ENCODE data around the gene NUBPL. TPM values are rescaled to one million over a fixed set of nuclear protein-coding genes. Genes with fewer than 3 reads are reported as not detected.

The NUBPL gene, protein sequence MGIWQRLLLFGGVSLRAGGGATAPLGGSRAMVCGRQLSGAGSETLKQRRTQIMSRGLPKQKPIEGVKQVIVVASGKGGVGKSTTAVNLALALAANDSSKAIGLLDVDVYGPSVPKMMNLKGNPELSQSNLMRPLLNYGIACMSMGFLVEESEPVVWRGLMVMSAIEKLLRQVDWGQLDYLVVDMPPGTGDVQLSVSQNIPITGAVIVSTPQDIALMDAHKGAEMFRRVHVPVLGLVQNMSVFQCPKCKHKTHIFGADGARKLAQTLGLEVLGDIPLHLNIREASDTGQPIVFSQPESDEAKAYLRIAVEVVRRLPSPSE
- 4.4 and 4.6 TPM in 2 replicates for total RNA-seq (2014; rRNA removed; shearing (Covaris generic))

DNA sequence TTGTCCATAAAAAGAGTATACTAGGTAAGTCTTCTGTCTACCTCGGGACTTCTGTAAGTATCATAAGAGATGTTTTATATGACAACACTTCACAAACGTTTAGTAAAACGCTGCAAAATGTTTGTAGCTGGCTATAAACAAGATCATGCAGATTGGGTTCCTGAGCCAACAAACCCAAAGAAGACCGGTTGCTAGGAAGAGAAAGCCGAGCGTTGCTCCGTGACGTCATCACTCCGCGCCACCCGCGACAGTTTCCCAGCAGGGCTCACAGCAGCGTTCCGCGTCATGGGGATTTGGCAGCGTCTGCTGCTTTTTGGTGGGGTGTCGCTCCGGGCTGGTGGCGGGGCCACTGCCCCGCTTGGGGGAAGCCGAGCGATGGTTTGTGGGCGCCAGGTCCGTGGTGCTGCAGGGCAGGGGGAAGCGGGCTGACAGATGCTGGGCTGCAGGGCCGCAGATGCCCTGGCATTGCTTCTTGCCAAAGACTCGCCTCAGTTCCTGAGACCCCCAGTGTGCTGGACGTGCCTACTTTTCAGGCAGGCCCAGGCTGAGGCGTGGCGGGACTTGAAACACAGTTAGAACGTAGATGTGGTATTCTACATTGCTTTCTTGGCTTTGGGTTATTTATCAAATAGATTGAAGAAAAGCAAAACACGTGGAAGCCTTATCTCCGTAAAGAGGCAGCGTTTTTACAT, at the start of gene NUBPL:
Gene NUBPL, plus strand, starts transcription at position 250 of the 692 bp plus-strand sequence. Its CDS starts 36 bp downstream, at position 286.
- peak; percentile 92 for DNase-seq (ENCODE audit: low spot score)

DNA sequence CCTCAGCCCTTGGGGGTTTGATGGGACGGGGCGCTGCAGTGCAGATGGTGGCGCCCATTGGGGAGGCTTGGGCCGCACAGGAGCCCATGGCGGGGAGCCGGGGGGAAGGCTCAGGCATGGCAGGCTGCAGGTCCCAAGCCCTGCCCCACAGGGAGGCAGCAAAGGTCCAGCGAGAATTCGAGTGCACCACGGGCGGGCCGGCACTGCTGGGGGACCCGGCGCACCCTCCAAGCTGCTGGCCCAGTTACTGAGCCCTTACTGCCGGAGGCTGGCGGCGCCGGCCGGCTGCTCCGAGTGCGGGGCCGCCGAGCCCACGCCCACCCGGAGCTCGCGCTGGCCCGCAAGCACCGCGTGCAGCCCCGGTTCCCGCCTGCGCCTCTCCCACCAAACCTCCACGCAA, 34.1 kb upstream of the NUBPL start:
- no peak for DNase-seq (ENCODE audit: low spot score)

DNA sequence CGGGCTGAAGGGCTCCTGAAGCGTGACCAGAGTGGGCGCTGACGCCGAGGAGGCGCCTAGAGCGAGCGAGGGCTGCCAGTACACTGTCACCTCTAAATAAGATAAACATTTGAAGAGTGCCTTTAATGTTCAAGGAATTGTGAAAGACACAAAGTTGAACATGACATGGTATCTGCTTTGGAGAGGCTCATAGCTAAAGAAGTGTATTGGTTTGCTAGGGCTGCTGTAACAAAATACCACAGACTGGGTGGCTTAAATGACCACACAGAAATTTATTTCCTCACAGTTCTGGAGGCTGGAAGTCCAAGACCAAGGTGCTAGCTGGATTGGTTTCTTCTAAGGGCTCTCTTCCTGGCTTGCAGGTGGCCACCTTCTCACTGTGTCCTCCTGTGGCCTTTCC, 33.7 kb upstream of the NUBPL start:
- no peak for DNase-seq (ENCODE audit: low spot score)

DNA sequence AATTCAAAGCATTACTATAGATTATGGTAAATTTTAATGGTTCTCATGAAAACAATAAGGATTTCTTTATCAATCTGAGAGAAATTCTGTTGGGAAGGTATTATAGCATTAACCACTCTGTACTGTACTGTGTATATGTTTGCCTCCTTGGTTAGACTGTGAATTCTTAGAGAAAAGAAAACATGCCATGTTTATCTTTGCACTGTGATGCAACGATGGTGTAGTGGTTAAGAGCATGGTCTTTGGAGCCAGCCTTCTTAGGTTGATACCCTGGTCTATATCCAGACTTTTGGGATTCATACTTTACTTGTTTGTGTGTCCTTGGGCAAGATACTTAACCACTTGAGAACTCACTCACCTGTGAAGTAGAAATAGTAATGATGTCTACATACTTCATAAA, 32.2 kb upstream of the NUBPL start:
- no peak for DNase-seq (ENCODE audit: low spot score)

DNA sequence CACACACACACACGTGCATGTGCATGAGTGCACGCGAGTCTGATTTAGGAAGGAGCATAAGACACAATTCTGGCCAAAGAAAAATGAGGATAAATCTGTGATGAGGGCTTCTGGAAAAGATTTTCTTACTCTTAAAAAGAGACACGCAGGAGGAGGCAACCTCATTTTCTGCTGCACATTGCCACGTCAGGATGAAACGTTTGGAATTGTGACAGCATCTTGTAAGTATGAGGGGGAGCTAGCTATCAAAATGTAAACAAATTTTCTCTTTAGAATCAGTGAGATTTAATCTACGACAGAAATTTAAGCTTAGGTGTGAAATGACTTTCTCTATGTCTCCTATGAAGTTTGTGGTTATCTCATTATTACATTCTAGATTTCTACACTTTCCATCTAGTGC, 31.1 kb upstream of the NUBPL start:
- no peak for DNase-seq (ENCODE audit: low spot score)

DNA sequence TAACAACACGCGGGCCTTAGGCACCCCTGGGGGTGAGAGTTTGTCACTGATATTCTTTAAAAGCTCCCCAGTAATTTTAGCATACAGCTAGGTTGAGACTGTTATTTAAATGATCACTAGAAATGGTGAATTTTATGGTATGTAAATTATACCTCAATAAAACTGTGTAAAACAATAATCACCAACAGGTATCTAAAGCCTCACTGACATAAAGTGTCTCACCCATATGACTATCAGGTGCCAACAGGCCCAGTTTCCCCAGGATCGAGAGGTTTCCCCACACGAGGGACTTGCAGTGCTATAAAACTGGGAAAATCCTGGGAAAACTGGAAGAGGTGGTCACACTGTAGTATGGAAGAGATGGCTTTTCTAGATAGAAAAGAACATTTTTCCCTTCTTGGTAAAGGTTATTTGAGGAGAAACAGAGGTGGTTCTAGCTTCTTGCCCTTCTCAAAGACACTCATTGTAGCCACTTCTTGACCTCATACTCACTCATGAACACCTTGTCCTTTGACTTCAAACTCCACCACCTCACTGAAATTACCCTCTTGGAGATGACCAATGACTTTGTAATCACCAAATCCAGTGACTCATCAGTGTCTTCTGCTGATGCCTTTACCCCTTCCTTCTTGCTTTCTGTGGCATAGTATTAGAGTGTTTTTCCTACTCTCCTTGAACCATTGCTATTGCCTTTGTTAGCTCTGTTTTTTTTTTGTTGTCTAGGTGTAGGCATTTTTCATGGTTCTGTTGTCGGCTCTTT, 24.8 kb upstream of the NUBPL start:
- DNase-seq (ENCODE audit: low spot score), result no peak

DNA sequence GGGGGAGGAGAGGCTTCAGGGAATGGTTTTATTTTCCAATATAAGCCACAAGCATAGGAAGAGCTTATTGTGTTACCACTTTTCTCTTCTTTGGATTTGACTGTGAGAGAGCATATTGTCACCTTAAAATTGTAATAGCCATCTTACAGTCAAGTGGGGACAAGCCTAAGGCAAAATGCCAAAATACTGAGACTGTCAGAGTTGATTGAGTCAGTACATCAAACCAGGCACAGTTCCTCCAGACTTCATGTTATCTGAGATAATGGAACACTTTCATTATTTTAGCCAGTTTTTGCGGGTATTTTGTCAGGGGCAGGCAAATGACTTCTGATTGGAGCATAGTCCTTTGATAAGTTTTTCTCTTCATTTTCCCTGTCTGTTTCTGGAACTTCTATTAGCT, 19.5 kb upstream of the NUBPL start:
- DNase-seq (ENCODE audit: low spot score), result no peak

DNA sequence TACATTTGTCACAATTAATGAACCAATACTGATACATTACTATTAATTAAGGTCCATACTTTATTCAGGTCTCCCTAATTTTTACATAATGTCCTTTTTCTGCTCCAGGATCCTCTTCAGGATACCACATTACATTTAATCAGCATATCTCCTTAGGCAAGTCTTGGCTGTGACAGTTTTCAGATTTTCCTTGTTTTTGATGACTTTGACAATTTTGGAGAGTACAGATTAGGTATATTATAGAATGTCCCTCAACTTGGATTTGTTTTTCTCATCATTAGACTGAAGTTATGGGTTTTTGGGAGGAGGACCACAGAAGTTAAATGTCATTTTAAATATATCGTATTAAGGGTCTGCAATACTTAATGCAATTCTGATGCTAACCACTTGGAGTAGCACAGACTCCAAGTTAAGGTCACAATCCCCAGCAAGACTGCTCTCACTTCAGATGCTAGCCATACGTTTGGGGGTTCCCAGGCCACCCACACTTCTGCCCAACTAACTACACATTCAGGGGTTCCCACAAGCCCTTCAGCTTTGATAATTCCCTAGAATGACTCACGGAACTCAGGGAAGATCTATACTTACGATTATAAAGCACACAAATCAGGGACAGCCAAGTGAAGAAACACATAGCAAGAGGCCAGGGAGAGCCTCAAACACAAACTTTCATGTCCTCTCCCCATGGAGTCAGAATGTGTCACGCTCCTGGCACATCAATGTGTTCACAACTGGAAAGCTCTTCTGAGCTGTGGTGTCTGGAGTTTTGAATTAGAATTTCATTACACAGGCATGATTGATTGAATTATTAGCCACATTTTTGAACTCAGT, 17.0 kb upstream of the NUBPL start:
- no peak for DNase-seq (ENCODE audit: low spot score)

DNA sequence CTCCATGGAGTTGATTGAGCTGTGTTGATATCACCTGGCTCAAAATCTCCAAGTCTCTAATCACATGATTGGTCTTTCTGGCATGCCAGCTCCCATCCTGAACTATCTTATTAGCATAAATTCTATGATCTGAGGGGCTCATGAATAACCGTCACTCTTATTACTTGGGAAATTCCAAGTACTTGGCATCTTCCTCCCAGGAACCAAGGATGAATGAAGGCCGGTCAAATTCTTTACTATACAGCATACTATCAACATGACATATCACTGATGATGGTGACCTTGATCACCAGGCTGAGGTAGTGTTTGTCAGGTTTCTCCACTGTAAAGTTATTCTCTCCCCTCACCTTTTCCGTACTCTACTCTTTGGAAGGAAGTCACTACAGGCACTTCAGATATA, 16.4 kb upstream of the NUBPL start:
- DNase-seq (ENCODE audit: low spot score), result peak; percentile 6

DNA sequence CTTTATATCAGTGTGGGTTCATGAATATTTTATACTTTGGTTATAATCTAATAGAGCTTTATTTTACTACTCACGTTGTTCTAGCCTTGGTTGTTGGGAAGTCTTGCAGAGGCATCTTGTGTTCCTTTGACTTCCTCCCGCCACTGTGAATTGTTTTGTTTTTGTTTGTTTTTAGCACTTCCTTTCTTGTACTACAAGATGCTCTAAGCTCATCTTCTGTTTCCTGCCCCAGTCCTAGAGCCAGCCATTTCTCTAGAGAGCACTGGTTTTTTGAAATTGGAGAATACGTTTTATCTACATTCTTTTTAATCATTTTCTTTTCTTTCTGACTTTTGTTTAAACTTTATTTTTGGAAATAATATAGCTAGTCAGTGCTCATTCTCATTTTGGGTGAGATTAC, 15.9 kb upstream of the NUBPL start:
- DNase-seq (ENCODE audit: low spot score), result no peak

DNA sequence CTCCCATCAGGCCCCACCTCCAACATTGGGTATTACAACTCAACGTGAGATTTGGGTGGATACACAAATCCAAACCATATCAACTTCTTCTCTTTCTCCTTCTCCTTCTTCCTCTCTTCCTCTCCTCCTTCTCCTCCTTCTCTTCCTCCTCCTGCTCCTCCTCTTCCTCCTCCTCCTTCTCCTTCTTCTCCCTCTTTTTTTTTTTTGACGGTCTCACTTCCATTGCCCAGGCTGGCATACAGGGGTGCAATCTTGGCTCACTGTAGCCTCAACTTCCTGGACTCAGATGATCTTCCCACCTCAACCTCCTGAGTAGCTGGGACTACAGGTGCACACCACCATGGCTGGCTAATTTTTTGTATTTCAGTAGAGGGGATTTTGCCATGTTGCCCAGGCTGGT, 11.4 kb upstream of the NUBPL start:
- no peak for DNase-seq (ENCODE audit: low spot score)

DNA sequence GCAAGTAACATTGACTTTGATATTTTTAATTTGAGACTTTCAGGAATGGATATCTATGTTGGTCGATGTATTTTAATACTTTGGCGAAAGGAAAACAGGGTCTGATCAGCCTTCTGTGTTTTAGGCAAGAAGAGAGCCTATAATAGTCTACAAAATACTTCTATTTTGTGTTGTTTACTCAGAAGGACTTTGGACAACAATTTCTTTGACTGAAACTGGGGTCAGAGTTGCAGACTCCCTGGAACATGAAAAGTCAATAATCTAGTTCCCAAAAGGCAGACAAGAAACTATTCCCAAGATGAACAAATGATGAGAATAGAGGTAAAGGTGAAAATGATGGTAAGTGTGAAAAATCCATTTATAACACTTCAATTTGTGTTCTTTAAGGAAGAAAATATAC, 10.6 kb upstream of the NUBPL start:
- DNase-seq (ENCODE audit: low spot score), result no peak

DNA sequence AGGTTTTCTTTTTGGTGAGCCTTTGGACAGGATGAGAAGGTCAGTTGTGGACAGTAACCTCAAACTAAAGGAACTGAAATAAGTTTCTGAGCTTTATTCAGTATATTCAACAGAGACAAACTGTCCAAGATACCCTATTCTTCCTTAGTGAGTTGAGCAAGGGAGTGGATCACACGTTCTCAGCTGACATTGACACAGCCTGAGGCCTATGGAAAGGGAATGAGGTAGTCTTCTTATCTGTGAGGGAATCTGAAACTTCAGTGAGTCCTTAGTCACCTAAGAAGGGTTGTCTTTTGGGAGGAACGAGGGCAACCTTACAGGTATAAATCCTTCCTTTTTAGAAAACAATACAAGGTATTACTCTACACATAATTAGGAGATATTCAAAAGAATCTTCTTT, 5.0 kb upstream of the NUBPL start:
- DNase-seq (ENCODE audit: low spot score), result no peak

DNA sequence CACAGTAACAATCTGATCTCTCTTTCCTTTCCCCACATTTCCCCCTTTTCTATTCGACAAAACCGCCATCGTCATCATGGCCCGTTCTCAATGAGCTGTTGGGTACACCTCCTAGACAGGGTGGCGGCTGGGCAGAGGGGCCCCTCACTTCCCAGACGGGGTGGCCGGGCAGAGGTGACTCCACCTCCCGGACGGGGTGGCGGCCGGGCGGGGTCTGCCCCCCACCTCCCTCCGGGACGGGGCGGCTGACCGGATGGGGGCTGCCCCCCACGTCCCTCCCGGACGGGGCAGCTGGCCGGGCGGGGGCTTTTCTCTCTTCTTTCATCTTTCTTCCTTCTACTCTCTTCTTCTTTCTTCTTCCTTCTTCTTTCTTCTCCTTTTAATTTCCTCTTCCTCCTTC, 1.3 kb upstream of the NUBPL start:
- DNase-seq (ENCODE audit: low spot score), result no peak

DNA sequence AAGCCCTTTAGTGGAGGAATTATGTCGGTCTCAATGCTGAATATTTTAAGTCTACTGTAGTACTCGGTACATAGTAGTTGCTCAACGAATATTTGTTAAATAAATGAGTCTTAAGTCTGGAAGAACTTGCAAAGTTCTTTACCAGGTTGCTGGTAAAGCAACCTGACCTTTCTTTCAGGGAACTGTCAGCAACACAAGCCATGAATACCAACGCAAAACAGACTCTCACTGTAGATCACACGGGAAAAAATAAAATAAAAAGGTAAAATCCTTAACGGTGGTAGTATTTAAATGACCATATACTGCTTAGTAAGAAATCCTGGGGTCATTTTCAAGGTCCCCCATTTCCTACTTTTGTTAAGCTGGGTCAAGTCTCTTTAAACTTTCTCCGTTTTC, 447 bp upstream of the NUBPL start:
- no peak for DNase-seq (ENCODE audit: low spot score)

DNA sequence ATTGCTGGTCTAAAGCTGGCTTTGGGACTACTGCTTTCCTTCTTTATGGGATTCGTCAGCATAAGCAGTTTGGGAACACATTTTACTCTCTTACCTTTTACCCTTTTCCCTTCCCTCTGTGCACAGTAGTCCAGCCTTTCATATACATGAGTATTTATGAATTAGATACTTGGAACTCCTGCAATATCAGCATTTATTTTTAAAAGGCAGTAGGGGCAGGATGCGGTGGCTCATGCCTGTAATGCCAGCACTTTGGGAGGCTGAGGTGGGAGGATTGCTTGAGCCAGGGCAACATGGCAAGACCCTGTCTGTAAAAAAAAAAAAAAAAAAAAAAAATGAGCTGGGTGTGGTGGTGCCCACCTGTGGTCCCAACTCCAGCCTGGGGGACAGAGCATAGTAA, 3.0 kb downstream of the NUBPL start:
- DNase-seq (ENCODE audit: low spot score), result no peak

DNA sequence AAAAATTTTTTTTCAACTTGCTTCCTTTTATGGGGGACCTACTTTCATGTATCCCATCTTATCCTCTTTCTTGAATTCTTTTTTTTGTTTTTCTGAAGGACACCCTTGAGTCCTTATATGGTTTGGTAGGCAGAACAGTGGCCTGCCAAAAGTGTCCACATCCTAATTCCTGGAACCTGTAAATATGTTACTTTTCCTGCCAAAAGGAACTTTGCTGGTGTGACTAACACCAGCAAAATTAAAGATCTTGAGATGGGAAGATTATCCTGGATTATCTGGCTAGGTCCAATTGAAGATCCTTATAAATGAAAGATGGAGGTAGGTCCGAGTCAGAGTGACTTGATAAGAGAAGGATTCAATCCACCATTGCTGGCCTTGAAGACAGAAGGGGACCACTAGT, 5.3 kb downstream of the NUBPL start:
- no peak for DNase-seq (ENCODE audit: low spot score)

DNA sequence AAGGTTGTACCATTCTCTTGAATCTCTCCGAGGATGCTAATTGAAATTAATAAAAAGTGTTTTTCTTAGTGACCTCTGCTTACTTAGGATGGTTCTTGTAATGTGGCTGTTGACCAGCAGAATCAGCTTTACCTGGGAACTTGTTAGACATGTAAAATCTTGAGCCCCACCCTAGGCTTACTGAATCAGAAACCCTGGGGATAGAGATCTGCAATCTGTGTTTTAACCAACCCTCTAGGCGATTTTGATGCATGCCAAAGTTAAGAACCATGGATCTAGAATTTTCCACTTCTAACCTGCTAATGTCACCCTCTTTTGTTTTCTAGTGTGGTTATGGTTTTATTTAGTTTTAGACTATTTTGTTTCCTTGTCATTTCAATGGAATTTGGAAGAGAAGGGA, 6.5 kb downstream of the NUBPL start:
- DNase-seq (ENCODE audit: low spot score), result no peak

DNA sequence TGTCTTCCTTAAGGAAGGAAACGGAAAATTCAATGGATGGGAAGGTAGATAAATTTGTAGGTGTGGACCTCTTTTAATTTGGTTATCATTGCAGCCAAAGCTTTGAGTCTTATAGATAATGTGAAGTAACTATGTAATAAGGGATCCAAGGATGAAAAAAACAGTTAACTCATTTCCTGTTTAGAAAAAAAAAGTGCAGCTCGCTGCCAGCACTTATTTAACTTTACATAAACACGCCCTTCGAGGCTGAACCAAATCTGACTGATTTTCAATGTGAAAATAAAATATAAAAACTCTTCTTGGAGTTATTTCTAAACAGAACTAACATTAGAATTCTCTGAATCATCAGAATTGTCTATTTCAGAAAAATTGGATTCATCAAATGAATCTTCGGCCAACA, 7.0 kb downstream of the NUBPL start:
- no peak for DNase-seq (ENCODE audit: low spot score)

DNA sequence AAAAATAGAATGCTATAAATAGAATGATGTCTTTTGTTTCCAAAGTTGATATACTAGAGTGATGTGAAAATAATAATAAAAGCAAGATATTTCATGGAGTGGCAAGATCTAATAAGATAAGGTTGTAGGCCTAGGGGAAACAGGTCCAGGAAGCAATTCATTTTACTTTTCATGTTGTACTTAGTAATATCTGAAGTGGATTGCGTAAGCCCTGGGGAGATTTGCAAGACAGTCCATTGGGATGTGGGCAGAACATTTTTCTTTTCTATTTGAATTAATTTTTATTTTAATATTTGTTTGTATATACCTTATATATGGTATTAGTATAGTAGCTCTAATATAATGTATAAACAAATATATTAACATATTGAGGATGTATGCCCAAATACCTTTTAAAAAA, 7.5 kb downstream of the NUBPL start:
- DNase-seq (ENCODE audit: low spot score), result no peak

DNA sequence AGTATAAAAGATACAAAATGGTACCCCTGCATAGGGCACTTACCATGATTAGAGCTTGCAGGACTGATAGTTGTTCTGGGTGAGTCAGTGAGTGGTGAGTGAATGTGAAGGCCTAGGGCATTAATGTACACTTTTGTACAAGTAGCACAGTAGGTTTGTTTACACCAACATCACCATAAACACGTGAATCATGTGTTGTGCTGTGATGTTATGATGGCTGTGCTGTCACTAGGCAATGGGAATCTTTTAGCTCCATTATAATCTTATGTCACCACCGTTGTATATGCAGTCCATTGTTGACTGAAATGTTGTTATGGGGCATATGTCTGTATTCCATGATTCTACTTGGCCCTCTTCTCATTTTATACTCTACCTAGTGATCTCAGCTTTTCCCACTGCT, 11.8 kb downstream of the NUBPL start:
- DNase-seq (ENCODE audit: low spot score), result no peak

DNA sequence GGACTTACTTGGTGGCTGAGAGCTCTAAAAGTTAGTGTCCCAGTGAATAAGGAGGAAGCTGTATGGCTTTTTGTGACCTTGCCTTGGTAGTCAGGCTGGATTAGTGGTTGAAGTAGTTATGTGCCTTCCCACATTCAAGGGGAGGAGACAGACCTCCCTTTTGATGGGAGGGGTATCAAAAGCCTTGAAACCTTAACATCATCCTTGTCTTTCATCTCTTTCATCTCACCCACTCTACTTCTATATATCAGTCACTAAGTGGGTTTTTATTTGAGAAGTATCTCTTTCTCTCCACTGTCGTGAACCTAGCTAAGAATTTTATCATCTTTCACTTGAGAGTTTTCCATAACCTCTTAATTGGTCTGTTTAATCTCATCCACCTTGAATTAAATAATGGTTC, 15.7 kb downstream of the NUBPL start:
- DNase-seq (ENCODE audit: low spot score), result no peak

All from HT-29 (cell line).